ENCODE data around the gene TRERF1.
A peak's percentile ranks its signal among the peaks of the same experiment; 100 is the strongest.

TRERF1 gene

DNA sequence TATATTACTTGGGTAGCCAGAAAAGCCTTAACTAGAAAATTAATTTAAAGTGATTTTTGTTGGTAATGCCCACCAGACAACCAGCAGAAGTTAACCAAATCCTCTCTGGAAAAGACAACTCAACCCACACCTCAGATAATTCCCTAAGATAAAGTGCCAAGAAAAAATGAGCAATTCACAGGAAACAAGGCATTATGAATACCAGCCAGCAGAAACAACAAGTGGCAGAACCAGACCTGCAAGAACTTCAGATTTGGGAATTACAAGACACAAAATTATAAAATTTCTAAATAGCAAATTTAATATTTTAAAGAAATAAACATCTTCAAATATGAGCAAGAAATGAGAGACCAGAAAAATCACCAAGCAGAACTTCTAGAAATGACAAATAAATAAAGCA is 154.1 kb downstream of the TRERF1 start:
- no peak for DNase-seq

DNA sequence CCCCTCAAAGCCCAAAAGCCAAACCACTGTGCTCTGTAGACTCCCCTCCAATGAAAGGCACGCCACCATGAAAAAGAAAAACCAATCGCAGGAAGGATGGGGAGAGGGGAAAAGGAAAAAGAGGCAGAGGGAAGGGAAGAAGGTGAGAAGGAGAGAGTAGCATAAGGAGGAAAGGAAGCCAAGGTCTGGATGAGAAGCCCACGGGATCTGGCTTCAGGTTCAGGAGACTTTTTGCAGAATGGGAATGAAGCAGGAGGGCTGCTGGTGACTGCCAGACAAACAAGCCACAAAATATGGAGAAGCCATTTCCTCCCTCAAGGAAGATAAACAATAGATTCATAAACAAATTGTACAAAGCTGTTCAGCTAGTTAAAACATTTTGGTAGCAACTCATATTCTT is 155.1 kb downstream of the TRERF1 start:
- no peak for DNase-seq

DNA sequence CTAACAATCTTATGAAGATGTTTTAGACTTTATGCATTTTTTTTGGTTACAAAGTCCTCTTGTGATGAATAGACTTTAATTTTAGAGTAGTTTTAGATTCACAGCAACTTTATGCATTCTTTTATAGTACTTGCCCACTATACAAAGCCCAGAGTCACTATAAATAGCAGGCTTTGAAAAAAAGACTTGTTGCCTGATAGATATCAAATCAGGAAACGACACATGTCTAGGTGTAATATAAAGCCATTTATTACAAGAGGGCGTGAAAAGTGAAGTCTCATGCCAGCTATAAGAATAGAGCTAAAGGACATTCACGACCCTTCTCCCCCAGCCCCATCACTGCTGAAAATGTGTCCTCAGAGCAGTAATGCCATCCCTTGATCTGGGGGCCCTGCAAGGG is 156.0 kb downstream of the TRERF1 start:
- DNase-seq, result no peak

DNA sequence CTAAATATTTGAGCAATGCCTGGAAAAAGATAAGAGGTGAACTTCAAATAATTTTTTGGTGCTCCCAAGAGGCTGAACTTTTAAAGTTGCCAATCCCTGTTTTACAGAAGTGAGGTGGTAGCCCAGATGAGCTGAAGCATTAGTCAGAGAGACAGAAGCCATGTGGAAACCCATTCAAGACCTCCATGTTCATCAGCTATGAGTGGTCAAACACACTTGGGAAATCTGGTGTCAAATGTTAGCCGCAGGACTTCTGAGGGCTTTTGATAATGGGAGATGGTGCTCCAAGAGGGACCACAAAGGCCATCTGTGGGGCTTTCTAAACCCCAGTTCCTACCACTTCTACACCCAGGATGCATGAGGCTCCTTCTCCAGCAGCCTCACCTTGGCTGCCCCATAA is 156.5 kb downstream of the TRERF1 start:
- DNase-seq, result no peak

DNA sequence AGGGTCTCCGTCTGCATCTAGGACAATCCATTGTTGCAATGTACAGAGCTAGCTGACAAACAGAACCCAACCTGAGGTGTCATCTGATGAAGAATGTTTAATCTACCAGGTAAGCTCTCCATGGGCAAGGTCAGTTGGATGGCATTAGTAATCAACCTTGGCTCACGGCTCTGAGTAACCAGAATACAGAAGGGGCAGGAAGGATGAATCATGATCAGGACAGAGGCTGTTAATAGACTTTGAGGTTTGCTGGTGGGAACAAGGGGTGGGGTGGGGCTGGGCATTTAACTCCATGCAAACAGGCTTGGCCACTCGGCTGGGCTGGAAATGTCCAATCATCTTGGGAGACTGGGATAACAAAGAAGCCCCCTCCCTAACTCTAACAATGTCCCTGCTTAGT is 157.0 kb downstream of the TRERF1 start:
- no peak for DNase-seq

DNA sequence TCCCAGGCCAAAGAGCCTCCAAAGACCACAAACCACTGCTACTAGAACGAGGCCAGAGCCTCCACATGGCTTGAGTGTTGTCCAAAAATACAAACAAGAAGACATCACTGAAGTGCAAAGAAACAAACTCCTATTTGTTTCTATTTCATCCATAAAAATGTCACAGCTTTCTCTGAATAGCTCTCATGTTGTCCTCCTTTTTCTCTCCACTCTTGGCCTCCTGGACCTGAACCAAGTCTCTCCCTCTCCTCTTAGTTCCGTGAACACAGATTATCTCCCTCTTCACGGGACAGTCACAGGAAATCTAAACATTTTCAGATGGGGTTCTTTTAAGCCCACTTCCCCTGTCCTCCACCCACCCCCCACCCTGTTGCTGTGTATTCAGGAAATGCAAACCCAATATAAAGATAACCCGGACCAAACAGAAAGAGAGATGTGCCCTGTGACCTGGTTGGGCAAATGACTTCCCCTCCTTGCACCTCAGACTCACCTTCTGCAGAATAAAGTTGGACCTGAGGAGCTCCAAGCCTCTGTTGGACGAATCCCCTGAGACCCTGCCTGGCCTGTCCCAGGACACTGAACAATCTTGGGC is 158.2 kb downstream of the TRERF1 start:
- no peak for DNase-seq

DNA sequence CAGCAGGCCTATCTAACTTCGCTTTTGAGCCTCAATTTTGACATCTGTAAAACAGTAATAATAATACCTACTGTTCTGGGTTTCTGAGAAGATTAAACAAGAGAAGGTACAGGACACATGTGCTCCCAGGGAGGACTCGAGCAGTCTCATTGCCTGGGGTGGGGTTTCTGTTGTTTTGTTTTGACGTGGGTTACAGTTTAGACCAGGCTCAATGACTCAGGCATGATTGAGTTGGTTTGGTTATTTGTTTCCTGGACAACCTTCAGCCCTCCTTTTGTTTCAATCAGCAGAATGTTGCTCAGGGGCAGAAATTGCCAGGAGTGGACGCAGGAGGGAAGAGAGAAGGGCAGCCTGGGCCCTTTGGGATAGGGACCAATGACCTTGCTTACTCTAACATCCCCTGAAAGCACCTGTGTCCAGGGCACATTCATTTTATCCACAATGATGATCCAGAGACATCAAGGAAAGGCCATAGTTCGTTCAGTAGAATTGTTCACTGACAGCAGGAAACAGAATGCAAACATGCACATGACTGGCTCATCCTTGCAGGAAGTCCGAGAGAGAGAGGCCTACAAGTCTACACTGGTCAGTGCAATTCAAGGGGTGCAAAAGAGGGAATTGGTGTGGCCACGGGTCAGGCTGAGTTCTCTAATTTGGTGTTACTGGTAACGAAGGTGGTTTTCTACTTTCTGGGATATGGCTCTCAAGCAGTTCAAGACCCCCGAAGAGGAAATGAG is 159.6 kb downstream of the TRERF1 start:
- no peak for DNase-seq

DNA sequence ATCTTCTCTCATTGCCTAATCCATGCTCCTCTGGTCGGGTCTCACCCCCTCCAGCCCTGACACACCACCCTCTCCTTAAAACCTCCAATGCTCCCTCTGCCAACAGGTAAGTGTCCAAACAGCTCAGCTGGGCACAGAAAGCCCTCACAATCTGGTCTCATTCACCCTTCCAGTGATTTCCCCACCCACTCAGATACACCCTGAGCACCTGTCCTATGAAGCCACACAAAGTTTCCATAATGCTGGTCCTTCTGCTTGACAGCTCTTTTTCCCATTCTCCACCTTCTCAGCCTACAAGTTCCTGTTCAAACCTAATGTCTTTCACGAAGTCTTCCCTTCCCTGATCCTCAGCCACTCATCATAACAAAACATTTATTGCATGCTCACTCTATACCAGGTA is 164.0 kb downstream of the TRERF1 start:
- no peak for DNase-seq

DNA sequence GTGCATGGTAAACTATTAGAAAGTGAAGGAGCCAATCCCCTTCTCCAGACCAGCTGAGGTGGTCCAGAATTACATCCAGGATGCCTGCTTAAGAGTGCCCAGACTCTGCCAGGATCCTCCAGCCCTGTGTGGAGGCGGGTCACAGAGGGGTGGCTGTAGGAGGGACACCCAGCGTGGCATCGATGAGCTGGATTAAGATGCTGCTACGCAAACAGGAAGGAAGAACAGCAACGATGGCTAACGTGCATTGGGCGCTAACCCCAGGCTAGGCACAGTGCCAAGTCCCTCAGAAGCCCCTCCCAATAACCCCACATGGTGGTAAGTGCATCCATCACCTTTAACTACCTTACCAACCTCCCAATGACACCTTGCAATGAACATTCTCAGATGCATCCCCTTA is 170.2 kb downstream of the TRERF1 start:
- DNase-seq, result no peak

DNA sequence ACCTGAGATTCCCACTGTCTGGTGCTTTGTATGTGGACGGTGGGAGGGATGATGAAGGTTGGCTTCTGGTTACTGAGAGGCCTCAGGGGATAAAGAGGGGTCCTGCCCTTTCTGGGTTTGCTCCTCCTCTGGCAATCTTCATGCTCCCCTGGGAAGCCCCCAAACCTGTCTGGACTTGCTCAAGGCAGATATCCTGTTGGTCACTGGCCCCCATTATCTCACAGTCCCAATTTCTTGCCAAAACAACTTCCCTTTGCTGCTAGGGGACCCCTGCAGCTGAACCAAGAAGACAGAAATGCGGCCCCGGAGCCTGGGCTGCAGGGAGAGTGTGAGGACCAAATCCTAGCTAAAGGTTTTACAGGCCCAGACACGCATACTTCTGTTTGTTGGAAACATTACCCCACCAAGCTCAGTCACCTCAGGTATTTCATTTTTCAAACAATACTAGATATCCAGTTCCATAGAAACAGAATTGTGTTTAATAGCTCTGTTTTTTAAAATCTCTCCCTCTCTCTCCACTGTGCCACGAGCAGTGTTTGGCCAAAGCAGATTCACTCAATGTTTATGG is 170.7 kb downstream of the TRERF1 start:
- DNase-seq, result no peak

DNA sequence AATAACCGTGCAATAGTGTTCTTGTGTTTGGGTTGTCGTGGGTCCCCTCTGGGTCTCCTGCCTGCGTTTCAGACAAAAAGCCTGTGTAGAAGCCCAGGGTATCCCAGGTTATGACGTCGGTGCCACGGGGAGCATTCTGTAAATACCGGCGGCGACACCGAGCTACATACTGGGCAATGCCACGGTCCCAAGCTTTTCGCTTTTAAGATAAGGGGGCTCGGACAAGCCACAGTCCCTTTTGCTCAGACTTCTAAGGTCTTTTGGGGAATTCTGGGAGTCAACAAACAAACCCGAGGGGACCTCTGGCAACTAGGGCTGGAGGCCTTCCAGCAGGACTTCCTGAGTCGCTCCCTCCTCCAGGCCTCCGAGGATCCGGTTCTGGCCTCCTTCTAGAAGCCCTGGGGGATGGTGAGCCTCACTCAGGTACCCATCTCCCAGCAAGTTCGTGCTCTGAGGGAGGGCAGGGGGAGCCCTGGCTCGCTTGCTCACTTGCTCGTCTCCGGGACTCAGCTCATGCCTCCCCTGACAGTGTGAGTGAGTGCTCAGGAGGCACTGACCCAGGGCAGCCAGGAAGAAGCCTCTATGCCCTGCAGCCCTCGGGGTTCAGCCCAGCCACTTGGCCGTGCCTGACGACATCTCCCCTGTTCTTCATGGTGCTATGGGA is 171.6 kb downstream of the TRERF1 start:
- DNase-seq, result no peak

DNA sequence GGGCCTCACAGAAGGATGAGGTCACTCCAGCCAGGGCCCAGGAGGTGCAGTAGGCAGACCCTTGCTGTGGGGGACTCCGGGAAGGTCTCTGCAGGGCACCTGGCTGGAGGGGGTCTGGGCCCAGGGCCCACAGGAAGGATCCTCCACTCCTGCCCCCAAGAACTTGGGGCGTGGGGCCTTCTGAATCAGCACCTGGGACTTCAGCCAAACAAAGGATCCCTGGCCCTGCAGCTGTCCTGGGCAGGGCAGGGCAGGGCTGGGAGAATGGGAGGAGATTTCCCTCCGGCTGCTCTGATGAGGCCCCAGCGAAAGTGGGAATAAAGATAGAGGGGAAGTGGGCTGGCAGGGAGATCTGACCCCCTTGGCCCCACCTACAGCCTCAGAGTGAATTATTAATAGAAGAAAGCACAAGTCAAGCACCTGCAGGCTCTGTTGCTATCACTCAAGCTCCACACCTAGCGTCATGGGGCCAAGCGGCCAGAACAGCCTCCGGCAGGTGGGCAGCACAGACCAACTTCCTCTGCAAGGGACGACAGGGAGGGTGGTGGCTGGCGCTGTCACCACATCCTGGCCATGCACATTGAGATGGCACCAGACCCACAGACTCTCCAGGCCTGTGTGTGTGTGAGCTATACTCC is 172.5 kb downstream of the TRERF1 start:
- DNase-seq, result peak; percentile 52

DNA sequence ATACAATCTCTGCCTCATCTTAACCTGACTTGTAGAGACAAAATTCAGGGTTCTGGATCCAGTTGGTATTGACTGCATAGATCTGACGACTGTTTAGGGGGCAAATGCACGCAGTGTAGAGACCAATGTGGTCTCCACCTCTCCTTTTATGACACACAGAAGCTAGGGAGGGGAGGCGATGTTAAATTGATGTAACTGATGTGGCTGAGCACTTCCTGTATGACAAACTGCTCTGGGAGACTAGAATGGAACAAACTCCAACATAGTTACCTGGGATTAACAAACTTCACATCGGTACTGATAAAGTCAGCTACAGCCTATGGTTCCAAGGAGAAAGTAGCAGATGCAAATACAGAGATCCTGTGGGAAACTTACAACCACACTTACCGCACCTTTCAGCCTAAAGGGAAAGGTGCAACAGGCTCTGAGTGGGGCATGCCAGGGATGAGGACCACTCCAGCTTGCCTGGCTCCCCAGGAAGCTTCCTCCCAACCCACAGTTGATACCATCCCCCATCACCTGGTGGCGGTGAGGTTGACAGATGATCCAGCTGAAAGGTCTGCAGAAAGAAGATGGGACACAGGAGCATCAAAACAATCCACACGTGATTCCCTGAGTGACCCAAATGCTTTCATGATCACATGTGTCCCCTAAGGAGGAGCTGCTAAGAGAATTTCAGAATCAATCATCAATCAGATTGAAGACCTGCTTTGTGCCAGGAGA is 173.4 kb downstream of the TRERF1 start:
- DNase-seq, result no peak

DNA sequence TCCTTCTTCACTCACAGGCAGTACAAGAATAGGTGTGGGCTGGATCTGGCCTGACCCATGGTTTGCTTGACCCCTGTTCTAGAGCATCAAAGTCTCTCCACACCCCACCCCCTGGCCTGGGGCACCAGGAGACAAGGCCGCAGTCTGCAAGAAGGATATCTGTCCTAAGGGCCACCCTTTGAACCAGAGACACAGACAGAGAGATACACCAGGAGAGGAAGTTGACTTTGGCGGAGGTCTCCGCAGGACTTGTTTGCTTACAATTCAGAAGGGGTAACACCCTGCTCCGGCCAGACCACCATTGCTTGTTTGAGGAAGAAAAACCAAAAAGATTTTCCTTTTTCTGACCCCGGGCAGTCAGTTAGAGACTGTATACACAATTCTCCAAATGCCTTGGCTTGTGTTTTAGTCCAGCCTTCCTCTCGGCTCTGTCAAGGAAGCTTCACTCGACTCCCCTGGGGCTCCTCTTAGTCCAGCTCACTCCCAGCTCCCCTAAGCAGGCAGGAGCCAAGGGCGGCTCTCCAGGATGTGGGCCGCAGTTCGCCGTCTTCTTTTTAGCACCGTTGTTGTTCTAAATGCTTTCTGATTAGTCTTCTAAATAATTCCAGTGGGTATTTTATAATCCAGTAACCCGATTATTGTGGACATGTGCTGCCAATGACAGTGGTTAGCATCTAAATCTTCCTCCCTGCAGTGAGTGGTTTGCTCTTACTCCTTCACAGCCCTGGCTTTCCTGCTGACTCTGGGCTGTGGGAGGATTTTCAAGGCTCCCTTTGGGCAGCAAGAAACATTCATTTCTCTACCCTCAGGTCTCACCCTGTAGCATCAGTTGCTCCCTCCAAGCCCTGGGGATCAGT is 175.5 kb downstream of the TRERF1 start:
- DNase-seq, result peak; percentile 80

DNA sequence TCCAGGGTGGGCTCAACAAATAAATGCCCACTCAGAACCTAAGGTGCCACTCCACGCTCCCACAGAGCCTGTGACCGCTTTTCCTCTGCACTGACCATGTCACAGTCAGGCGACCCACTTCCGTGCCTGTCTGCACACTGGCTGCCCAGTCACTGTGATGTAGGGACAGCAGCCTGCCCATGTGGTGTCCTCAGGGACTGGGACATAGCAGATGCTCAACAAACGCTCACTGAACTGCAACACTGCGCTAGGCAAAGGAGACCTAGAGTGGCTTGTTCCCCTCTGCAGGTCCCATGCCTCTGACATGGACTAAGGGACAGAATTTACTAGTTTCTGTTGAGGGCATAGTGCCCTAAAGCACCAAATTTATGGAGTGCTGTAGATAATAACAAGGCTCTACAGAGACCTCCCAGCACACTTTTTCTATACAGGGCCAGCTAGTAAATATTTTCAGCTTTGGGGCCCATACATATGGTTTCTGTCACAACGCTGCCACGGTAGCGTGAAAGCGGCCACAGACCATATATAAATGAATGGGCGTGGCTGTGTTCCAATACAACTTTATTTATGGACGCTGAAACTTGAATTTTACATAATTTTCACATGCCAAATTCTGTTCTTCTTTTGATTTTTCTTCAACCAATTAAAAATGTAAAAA is 176.2 kb downstream of the TRERF1 start:
- DNase-seq, result no peak

DNA sequence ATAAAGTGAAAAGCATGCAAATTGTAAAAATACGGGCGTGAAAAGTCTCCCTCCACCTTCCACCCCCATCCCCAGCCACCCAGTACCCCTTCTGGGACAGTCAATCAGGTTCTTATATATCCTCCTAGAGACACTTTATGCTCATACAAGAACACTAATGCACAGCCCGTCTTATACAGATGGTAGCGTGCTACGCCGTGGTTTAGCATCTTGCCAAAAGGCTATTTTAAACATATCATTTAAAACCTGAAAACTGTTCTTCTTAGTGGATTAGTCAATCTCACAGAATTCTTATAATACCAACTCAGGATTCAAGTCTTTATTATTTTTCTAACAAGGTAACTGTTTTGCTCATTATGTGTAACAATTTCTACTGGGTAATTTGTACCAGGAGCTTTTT is 176.8 kb downstream of the TRERF1 start:
- DNase-seq, result no peak

DNA sequence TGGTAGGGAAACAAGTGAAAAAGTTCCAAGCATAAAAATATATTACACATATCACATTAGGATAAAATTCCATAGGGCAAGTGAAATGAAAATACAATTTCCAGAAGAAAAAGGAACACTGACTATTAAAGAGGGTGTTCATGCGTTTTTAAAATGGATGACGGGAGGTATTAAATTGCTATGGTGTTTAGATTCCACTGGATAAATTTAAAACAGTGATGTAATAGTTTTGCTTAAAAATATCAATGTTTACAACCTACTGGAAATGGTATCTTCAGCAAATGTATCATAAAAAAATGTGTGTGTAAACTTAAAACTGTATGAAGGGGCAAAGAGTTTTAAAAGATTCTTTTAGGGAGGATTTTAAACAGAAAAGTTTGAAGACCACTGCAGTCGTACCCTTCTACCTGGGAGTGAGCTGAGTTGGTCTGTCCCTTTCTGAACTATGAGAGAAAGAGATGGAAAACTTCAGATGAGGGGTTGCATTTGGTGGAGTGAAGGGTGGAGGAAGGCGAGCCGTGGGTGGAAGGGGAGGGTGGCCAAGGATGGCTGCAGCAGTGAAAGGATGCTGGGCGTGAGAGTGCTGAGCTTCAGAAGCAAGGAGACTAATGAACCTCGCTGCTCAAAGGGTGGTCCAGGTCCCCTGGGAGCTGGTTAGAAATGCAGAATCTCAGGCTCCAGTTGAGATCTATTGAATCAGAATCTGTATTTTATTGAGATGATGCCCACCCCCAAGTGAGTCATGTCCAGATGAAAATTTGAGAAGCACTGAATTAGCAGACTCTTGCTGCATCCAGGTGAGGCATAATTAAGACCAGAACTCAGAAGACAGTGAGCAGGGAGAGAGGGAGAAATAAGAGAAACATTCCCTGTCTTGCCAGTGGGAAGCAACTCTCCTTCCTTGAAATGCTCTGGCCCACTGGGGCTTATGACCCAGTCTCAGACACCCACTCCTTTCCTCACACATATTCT is 179.6 kb downstream of the TRERF1 start:
- no peak for DNase-seq

DNA sequence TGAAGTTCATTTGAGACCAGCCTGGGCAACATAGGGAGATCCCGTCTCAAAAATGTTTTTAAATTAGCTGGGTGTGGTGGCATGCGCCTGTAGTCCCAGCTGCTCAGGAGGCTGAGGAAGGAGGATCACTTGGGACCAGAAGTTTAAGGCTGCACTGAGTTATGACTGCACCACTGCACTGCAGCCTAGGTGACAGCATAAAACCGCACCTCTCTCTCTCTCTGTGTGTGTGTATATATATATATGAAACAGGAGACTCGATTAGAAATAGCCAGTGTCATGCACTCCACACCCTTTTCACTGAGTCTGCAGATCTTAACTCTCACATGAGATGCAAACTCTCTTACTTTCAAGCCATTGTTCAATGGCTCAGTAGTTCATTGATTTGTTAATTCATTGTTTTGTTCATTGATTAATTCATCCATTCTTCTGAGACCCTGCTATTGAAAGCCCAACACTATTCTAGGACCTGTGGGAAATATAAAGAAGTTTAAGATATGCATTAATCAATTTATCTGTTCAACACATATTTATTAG is 181.7 kb downstream of the TRERF1 start:
- no peak for DNase-seq

DNA sequence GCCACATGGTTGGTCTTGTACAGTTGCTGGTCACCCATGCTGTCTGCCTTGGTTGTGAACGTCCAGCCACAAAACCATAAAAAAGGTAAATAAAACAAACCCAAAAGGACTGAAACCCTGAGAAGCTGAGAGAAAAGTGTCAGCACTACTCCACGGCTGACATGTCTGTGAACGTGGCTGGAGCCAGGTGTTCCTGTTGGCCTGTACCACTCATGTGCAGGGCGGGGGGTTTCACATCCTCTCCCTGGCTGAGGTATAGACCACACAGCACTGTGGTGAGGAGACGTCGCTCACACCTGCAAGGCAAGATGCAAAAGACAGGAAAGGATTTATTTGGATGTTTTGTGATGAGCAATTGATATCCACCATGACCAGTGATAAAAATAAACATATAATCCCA is 182.2 kb downstream of the TRERF1 start:
- DNase-seq, result no peak

DNA sequence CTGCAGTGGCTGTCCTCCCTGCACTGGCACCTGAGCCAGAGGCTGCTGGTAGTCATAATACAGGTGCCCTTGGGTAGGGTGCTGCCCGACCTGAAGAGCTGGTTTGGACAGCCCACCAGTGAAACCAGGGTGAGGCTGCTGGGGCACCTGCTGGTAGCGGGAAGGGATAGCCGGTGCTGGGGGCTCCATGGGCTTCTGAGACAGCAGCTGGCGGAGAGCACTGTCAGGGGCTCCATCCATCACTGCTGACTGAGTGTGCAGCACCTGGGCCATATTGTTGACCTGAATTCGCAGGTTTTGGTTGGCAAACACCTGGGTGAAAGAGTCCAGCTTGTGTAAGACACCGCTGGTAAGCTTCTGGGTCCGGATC is 182.9 kb downstream of the TRERF1 start:
- no peak for DNase-seq

All from right hindlimb (tissue), 1 donor.